Stomach (tissue), 4 donors: ENCODE data around the gene NDUFB4.

Source experiments
- EP300 ChIP-seq: sonication (generic); formaldehyde crosslinking; IDR thresholded peaks from one replicate; pipeline ENCODE4 v1.6.1; 2017; ENCODE audit warnings: antibody characterized with exemption
- POLR2A ChIP-seq, 4 donors: fragments of 450-650 bp; IDR thresholded peaks; one replicate each; pipeline ENCODE4 v1.6.1; 2016; ENCODE audit warnings: antibody characterized with exemption in 4 of 4, control low read depth in 2 of 4, mild to moderate bottlenecking in 1 of 4, moderate library complexity in 1 of 4
- POLR2AphosphoS5 ChIP-seq, 3 donors: sonication (generic); formaldehyde crosslinking; IDR thresholded peaks; one replicate each; pipeline ENCODE4 v1.6.1; 2016; ENCODE audit warnings: antibody characterized with exemption in 3 of 3
- TF ChIP-seq, protein P1 (sequence below), 7 experiments: fragments of 450-650 bp in 4 of 7; fragments of 200-600 bp in 3 of 7; sonication (generic) in 3 of 7; IDR thresholded peaks; one replicate each; pipeline ENCODE4 v1.5.1; 2016 to 2019; ENCODE audit warnings: antibody characterized with exemption in 7 of 7, control low read depth in 2 of 7, mild to moderate bottlenecking in 1 of 7

DNA sequence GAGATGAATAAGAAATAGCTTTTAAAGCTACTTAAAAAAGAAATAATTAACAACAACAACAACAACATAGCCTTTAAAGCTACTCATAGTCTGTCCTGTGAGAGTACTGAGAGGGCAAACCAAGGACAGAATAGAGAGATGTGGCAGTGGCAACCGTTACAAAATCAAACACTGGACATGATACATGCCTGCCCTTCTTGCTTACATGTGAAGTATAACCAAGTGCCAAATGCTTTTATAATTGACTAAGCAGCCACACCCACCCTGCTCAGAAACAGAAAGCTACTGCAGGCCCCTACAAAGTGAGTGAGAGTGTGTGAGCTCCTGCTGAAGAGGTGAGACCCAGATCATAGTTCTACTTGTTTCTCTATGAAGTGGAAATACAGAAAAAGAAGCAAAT, 38.4 kb downstream of the NDUFB4 start:
- TF ChIP-seq, protein P1, sequence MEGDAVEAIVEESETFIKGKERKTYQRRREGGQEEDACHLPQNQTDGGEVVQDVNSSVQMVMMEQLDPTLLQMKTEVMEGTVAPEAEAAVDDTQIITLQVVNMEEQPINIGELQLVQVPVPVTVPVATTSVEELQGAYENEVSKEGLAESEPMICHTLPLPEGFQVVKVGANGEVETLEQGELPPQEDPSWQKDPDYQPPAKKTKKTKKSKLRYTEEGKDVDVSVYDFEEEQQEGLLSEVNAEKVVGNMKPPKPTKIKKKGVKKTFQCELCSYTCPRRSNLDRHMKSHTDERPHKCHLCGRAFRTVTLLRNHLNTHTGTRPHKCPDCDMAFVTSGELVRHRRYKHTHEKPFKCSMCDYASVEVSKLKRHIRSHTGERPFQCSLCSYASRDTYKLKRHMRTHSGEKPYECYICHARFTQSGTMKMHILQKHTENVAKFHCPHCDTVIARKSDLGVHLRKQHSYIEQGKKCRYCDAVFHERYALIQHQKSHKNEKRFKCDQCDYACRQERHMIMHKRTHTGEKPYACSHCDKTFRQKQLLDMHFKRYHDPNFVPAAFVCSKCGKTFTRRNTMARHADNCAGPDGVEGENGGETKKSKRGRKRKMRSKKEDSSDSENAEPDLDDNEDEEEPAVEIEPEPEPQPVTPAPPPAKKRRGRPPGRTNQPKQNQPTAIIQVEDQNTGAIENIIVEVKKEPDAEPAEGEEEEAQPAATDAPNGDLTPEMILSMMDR (IDR thresholded peaks at IDR 0.05), result no peak
- TF ChIP-seq EP300 (no peak), POLR2A (IDR thresholded peaks at IDR 0.05) (no peak), POLR2AphosphoS5 (IDR thresholded peaks at IDR 0.05) (no peak)
